Neural crest cell (in vitro differentiated cells): ENCODE data around the gene HNRNPR. TPM values are rescaled to one million over a fixed set of nuclear protein-coding genes. Genes with fewer than 3 reads are reported as not detected.
"Not testable (repeated sequence)": the region's sequence is repeated elsewhere in the genome, so short reads cannot be mapped to it uniquely, and the experiment has no call there.

ENCODE experiments used
- DNase-seq: peaks from one replicate; pipeline ENCODE4 v3.0.0; 2021; ENCODE audit warnings: low read depth, mixed read lengths, low spot score
- H3K27ac Mint-ChIP-seq: one replicate; pipeline ENCODE4 v1.8.0; 2021; ENCODE audit warnings: mild to moderate bottlenecking, mixed read lengths; ENCODE audit not compliant: unreplicated experiment
- H3K27me3 Mint-ChIP-seq: 2 replicates; pipeline ENCODE4 v1.8.0; 2021; ENCODE audit warnings: low read depth, mild to moderate bottlenecking, mixed read lengths
- H3K36me3 Mint-ChIP-seq: 2 replicates; pipeline ENCODE4 v1.8.0; 2021; ENCODE audit warnings: low read depth, mild to moderate bottlenecking, mixed read lengths
- H3K4me1 Mint-ChIP-seq: 2 replicates; pipeline ENCODE4 v1.8.0; 2021; ENCODE audit warnings: mixed read lengths
- H3K4me3 Mint-ChIP-seq: one replicate; pipeline ENCODE4 v1.8.0; 2021; ENCODE audit warnings: mild to moderate bottlenecking, mixed read lengths
- H3K9me3 Mint-ChIP-seq: 2 replicates; pipeline ENCODE4 v1.8.0; 2021; ENCODE audit warnings: mixed read lengths
- CTCF ChIP-seq: fragments of 200-600 bp; sonication (generic); conservative IDR thresholded peaks from 2 replicates; pipeline ENCODE4 v1.5.0; 2021; ENCODE audit warnings: antibody characterized with exemption, mild to moderate bottlenecking
- total RNA-seq: library from RNA; stranded (reverse); gene quantifications from 2 replicates; pipeline ENCODE4 v1.2.1, GENCODE V29; 2021

Gene HNRNPR
- total RNA-seq, 1 donor from 2014 or later = 293 TPM

- no peak overlapping the region for H3K27ac Mint-ChIP-seq
- peaks cover 3% of the 10 kb centered on the region for H3K4me1 Mint-ChIP-seq
- H3K36me3 Mint-ChIP-seq = no peaks in the 10 kb centered on the region
- peaks cover 4% of the 10 kb centered on the region for H3K27me3 Mint-ChIP-seq
- H3K4me3 Mint-ChIP-seq = no peak overlapping the region
- peaks cover 6% of the 10 kb centered on the region for H3K9me3 Mint-ChIP-seq
- no peak for TF ChIP-seq CTCF
- DNase-seq = no peak
Measured at GRCh38 chr1:23385119-23385621, 41.1 kb upstream of the HNRNPR start.

GRCh38 chr1:23384312-23385058 is 40.4 kb upstream of the HNRNPR start:
- Mint-ChIP-seq H3K4me1 (peaks cover 3% of the 10 kb centered on the region), H3K27me3 (peaks cover 2% of the 10 kb centered on the region), H3K4me3 (no peak overlapping the region), H3K9me3 (peaks cover 6% of the 10 kb centered on the region), H3K27ac (no peak overlapping the region), H3K36me3 (no peaks in the 10 kb centered on the region)
- no peak for DNase-seq
- TF ChIP-seq CTCF = no peak

- Mint-ChIP-seq H3K27me3 (peaks cover 2% of the 10 kb centered on the region), H3K4me1 (peaks cover 7% of the 10 kb centered on the region), H3K4me3 (no peak overlapping the region), H3K9me3 (peaks cover 6% of the 10 kb centered on the region), H3K36me3 (no peaks in the 10 kb centered on the region), H3K27ac (no peak overlapping the region)
- no peak for DNase-seq
- no peak for TF ChIP-seq CTCF
Measured at GRCh38 chr1:23383577-23384311, 39.7 kb upstream of the HNRNPR start.

DNA sequence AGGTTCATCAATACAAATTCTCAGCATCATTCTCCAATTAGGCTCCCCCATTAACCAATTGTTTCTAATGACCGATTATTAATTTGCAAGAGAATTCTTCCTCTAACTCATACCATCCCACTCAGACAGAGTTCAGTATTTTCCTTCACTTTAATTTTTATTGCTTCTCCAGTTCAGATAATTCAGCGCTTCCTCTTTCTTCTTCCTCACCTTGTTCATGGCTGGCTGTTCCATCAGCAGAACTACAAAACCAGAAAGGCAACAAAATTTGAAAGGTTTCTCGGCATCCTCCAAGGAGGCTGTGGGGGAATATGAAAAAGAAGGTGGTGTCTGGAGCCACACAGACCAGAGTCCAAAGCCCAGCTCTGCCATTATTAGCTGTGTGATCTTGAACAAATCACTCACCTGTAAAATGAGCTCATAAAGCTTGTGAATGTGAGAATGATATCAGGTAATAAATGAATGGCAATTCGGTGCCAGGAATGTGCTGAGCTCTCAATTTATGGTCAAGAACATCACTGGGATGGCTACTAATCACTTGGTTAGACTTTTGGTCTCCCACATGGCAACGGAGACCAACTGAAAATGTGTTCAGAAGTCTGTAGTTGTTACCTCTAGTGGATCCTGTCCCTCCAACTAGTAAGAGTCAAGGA is 37.3 kb upstream of the HNRNPR start:
- Mint-ChIP-seq H3K9me3 (peaks cover 6% of the 10 kb centered on the region), H3K36me3 (no peaks in the 10 kb centered on the region), H3K4me1 (peaks cover 12% of the 10 kb centered on the region), H3K4me3 (no peak overlapping the region), H3K27ac (no peak overlapping the region), H3K27me3 (no peaks in the 10 kb centered on the region)
- DNase-seq = no peak
- TF ChIP-seq CTCF = no peak

DNA sequence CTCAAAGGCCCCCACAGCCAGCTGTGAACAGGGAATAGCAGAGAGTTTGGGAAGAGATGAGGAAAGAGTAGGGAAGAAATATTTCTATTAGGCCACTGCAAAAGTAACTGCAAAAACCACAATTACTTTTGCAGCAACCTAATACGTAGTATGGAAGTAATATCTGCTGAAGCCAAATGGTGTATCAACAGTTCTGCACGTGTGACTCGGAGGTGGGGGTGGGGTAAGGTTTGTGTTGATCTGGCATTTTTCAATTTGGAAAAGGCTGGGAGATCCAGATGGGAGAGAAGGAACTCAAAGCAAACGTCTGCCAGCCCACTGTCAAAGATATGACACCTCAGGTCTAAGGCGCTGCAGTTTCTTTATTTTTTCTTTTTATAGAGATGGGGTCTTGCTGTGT is 36.6 kb upstream of the HNRNPR start:
- H3K36me3 Mint-ChIP-seq = no peaks in the 10 kb centered on the region
- no peak for TF ChIP-seq CTCF
- peaks cover 12% of the 10 kb centered on the region for H3K4me1 Mint-ChIP-seq
- no peak overlapping the region for H3K27ac Mint-ChIP-seq
- H3K4me3 Mint-ChIP-seq = no peak overlapping the region
- no peaks in the 10 kb centered on the region for H3K27me3 Mint-ChIP-seq
- DNase-seq = no peak
- H3K9me3 Mint-ChIP-seq = peaks cover 6% of the 10 kb centered on the region

DNA sequence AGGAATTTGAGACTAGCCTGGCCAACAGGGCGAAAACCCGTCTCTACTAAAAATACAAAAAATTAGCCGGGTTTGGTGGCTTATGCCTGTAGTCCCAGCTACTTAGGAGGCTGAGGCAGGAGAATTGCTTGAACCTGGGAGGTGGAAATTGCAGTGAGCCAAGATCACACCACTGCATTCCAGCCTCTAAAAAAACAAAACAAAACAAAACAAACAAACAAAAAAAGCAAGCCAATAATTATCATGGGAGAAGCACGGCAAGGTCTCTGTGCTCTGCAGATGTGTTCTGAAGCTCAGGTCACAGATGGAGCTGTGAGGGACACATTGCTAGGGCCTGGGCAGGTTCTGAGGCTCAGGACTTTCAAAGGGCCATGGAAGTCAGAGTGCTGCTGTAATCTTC is 36.2 kb upstream of the HNRNPR start:
- not testable (repeated sequence) for DNase-seq, H3K9me3 Mint-ChIP-seq, H3K4me3 Mint-ChIP-seq, H3K27ac Mint-ChIP-seq, H3K27me3 Mint-ChIP-seq, H3K36me3 Mint-ChIP-seq
- peaks cover 12% of the 10 kb centered on the region for H3K4me1 Mint-ChIP-seq
